ENCODE data around the gene SRL.
"Not testable (repeated sequence)": the region's sequence is repeated elsewhere in the genome, so short reads cannot be mapped to it uniquely, and the experiment has no call there.

The SRL gene

GRCh38 chr16:4169415-4169814, 72.5 kb downstream of the SRL start:
- TF ChIP-seq, protein P1, sequence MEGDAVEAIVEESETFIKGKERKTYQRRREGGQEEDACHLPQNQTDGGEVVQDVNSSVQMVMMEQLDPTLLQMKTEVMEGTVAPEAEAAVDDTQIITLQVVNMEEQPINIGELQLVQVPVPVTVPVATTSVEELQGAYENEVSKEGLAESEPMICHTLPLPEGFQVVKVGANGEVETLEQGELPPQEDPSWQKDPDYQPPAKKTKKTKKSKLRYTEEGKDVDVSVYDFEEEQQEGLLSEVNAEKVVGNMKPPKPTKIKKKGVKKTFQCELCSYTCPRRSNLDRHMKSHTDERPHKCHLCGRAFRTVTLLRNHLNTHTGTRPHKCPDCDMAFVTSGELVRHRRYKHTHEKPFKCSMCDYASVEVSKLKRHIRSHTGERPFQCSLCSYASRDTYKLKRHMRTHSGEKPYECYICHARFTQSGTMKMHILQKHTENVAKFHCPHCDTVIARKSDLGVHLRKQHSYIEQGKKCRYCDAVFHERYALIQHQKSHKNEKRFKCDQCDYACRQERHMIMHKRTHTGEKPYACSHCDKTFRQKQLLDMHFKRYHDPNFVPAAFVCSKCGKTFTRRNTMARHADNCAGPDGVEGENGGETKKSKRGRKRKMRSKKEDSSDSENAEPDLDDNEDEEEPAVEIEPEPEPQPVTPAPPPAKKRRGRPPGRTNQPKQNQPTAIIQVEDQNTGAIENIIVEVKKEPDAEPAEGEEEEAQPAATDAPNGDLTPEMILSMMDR (IDR thresholded peaks at IDR 0.05; ENCODE audit: low read depth, low read length, missing control alignments) = no peak
- no peak overlapping the region for H3K4me3 ChIP-seq (ENCODE audit: low read depth, low read length)
- DNase-seq (ENCODE audit: low read depth) = no peak

DNA sequence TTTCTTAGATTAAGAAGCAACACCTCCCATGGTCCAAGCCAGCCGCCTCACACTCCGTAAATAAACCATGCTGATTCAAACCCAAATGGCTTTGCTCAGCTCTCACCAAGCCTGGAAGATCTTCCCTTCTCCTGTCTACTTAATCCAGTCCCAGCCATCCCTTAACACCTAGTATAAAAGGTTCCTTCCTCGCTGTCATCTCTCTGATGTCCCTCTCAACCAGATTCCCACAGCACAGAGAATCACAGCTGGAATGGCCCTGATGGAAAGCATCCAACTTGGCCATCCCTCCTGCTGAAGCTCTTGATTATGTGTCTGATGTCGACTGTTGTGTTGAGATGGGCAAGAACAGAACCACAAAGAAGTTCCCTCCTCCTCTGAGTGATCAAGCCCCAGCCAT, 75.1 kb downstream of the SRL start:
- TF ChIP-seq, protein P1 (IDR thresholded peaks at IDR 0.05; ENCODE audit: low read depth, low read length, missing control alignments) = no peak
- H3K4me3 ChIP-seq (ENCODE audit: low read depth, low read length) = no peak overlapping the region
- no peak for DNase-seq (ENCODE audit: low read depth)

DNA sequence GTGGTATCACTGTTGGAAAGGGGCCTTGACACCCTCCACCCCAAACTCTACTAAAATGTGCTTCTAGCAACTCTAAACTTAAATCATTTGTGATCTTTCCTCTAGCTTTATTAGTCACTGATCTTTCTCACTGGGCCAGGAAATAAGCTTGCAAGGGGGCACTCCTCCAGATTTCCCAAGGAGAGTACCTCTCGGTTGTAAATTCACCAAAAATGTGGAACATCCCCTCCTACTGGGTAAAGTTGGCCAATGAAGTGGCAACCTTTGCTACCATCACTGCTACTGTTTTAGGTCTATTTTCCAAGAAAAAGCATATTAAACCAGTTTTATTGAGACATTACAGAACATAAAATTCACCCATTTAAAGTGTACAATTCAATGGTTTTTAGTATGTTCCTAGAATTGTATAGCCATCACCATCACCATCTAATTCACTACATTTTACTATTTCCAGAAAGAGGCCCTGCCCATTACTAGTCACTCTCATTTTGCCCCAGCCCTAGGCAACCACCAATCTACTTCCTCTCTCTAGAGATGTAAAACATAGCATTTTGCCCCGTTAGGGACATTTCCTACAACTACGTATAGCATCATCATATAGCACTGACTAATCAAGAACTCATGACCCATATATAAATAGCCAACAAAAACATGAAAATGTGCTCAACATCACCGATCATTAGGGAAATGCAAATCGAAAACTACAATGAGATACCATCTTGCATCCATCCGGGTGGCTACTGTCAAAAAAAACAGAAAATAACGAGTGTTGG, 81.0 kb downstream of the SRL start:
- H3K4me3 ChIP-seq (ENCODE audit: low read depth, low read length) = no peak overlapping the region
- TF ChIP-seq, protein P1 (IDR thresholded peaks at IDR 0.05; ENCODE audit: low read depth, low read length, missing control alignments) = no peak
- DNase-seq (ENCODE audit: low read depth) = no peak

GRCh38 chr16:4159726-4160125, 82.2 kb downstream of the SRL start:
- no peak overlapping the region for H3K4me3 ChIP-seq (ENCODE audit: low read depth, low read length)
- no peak for DNase-seq (ENCODE audit: low read depth)
- TF ChIP-seq, protein P1 (IDR thresholded peaks at IDR 0.05; ENCODE audit: low read depth, low read length, missing control alignments) = no peak

GRCh38 chr16:4158143-4159093, 83.5 kb downstream of the SRL start:
- TF ChIP-seq, protein P1 (IDR thresholded peaks at IDR 0.05; ENCODE audit: low read depth, low read length, missing control alignments) = no peak
- no peak for DNase-seq (ENCODE audit: low read depth)
- no peak overlapping the region for H3K4me3 ChIP-seq (ENCODE audit: low read depth, low read length)

- TF ChIP-seq, protein P1 (IDR thresholded peaks at IDR 0.05; ENCODE audit: low read depth, low read length, missing control alignments) = no peak
- no peak for DNase-seq (ENCODE audit: low read depth)
- H3K4me3 ChIP-seq (ENCODE audit: low read depth, low read length) = no peak overlapping the region
Observed at GRCh38 chr16:4157376-4157825, 84.5 kb downstream of the SRL start.

DNA sequence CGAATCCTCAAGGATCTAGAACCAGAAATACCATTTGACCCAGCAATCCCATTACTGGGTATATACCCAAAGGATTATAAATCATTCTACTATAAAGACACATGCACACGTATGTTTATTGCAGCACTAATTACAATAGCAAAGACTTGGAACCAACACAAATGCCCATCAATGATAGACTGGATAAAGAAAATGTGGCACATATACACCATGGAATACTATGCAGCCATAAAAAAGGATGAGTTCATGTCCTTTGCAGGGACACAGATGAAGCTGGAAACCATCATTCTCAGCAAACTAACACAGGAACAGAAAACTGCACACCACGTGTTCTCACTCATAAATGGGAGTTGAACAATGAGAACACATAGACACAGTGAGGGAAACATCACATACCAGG, 85.4 kb downstream of the SRL start:
- not testable (repeated sequence) for DNase-seq (ENCODE audit: low read depth); H3K4me3 ChIP-seq (ENCODE audit: low read depth, low read length)

- DNase-seq (ENCODE audit: low read depth); H3K4me3 ChIP-seq (ENCODE audit: low read depth, low read length): not testable (repeated sequence)
Observed at GRCh38 chr16:4153364-4153763, 88.5 kb downstream of the SRL start.

Measured in GM12864 (cell line).